Activated CD4-positive, alpha-beta T cell treated with anti-CD3 and anti-CD28 coated beads for 24 hours (primary cell): ENCODE results near the gene JAGN1.
"Not testable (repeated sequence)": the region's sequence is repeated elsewhere in the genome, so short reads cannot be mapped to it uniquely, and the experiment has no call there.

Source experiments
- DNase-seq, 2 donors: peaks; one replicate each; pipeline ENCODE4 v3.0.0-alpha.2; 2020; ENCODE audit warnings: low read depth in 2 of 2

JAGN1 gene

GRCh38 chr3:9898467-9899241 is 8.2 kb downstream of the JAGN1 start:
- DNase-seq = no peak

DNA sequence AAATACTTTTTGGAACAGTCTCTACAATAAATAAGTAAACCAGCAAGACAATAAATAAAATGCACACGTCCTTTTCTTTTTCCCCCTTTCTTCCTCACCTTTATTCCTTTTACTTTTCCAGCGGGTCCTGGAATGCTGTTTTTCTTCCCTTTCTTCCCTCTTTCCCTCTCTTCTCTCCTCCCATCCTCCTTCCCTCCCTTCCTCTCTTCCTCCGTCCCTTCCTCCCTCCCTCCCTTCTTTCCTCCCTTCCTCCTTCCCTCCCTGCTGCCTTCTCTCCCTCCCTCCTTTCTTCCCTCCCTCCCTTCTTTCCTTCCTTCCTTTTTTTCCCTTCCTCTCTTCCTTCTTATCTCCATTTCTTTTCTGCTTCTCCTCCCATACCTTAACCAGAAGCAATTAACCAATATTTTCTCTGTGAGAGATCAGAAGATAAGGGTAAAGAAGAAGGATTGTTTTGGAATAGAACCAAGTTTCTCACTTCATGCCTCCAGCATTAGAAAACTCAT is 8.9 kb downstream of the JAGN1 start:
- DNase-seq = no peak

- not testable (repeated sequence) for DNase-seq
Observed at GRCh38 chr3:9900965-9901415, 10.6 kb downstream of the JAGN1 start.

DNA sequence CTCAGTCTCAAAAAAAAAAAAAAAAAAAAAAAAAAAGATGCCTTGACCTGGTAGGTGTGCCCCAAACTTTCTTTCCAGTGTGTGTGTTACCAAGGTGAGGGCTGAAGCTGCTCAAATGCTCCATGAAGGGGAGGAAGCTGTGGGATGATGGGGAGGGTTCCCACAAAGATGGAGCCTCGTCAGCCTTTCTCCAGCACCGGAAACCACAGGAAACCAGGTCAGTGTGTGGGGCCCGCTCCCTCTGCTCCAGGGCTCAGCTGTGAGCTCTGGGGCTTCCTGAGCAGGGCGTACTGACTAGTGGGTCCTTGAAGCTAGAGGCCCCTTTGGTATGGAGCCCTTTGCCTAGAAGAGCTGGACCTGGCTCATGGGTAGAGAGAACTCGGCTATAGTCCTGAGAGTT is 11.6 kb downstream of the JAGN1 start:
- DNase-seq = no peak

- no peak for DNase-seq
Observed at GRCh38 chr3:9902372-9903237, 12.2 kb downstream of the JAGN1 start, which contains the start of gene IL17RE. IL17RE (plus strand) TSS chr3:9902848; CDS start chr3:9902933, 85 bp downstream.

GRCh38 chr3:9903238-9903624 is 12.8 kb downstream of the JAGN1 start:
- DNase-seq = no peak

DNA sequence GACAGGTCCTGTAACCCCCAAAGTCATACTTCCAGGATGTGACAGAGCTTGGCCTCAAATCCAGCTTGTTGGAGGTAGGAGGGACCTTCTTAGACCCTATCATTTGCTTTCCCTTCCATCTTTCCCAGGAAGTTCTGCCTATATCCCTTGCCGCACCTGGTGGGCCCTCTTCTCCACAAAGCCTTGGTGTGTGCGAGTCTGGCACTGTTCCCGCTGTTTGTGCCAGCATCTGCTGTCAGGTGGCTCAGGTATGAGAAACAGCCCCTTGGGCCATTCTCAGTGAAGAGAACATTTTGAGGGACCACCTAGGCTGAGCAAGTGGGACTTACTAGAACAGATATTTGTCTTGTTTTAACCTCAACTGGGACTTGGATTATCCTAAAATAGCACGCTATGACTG is 13.5 kb downstream of the JAGN1 start:
- no peak for DNase-seq

DNA sequence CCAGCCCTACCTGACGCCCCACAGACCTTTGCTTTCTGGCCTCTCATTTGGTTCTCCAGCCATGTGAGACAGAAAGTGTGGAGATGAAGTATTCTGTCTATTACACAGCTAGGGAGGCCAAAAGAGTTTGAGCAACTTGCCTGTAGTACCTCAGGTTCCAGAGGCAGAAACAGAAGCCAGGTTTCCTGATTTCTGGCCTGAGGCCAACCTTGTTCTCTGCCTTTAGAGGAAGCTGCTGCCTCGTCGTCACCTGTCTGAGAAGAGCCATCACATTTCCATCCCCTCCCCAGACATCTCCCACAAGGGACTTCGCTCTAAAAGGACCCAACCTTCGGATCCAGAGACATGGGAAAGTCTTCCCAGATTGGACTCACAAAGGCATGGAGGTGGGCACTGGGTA is 16.1 kb downstream of the JAGN1 start:
- no peak for DNase-seq

DNA sequence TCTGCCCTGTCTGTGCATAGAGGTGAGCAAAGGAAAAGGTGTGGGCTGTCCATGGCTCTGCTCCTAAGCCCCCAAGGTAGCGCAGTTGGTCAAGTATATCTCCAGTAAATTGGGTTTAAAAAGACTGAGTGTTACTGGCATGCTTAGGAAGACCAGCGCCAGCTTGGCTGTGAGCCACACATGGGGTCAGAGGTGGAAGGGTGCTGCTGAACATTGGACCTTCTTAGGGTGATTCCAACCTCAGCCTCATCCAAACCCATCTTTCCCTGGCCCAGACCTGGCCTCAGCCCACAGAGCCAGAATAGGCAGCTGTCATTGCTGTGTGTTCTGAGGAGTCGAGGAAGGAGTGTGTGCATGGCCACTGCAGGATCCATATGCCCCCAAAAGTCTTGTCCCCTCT is 17.9 kb downstream of the JAGN1 start:
- DNase-seq = no peak

DNA sequence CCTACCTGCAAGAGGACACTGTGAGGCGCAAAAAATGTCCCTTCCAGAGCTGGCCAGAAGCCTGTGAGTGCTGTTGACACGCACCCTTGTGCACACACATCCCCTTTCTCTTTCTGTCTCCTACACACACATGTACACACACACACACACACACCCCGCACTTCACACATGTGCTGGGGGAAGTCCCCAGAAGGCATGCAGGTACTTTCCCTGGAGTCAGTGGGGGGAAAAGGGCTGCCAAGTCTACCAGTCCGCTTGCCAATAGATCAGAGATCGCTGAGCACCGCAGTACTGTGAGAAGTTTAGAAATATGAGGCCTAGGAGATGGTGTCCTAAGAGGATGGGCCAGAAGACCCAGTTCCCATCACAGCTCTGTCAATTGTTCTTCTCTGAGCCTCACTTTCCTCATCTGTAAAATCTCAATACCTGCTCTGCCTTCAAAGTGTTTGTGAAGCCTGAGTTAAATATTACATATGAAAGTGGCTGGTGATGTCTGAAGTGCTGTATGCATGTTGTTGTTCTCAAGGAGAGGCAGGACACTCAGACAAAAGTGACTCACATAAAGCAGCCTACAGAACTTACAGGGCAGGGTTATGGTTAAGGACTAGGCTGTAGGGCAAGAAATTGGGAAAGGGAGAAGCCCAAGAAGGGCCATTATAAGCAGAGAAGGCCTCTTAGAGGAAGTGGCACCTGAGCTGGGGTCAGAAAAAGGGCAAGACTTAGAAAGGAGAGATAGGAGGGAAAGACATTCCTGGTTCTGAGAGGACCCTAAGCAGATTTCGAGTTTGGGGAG is 19.0 kb downstream of the JAGN1 start:
- no peak for DNase-seq

GRCh38 chr3:9911863-9912262 is 21.5 kb downstream of the JAGN1 start:
- no peak for DNase-seq

- DNase-seq = no peak
Observed at GRCh38 chr3:9912294-9912935, 22.0 kb downstream of the JAGN1 start.

- DNase-seq = no peak
Observed at GRCh38 chr3:9913601-9914000, 23.2 kb downstream of the JAGN1 start.

DNA sequence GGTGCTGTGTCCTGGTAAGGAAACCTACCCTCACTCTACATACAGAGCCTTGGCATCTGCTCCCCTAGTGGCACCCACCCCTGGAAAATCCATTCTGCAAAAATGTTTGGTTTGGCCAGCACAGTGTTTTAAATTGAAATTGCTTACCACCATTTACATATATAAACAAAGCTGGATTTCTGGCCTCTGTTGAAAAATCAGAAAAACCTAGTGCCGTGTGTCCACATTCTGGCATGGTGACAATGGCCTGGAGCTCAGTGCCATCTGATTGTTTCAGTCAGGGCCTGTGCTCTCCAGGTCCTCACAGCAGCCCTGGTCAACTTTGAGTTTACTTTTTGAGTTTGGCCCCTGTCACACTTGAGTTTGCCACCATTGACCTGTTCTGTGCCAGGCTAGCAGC is 23.6 kb downstream of the JAGN1 start:
- no peak for DNase-seq

GRCh38 chr3:9914559-9915253 is 24.3 kb downstream of the JAGN1 start:
- peak in 1 of 2 donors; percentile 27 for DNase-seq

GRCh38 chr3:9915254-9916141 is 25.1 kb downstream of the JAGN1 start:
- no peak for DNase-seq

GRCh38 chr3:9916346-9916733 is 25.9 kb downstream of the JAGN1 start:
- DNase-seq = no peak

DNA sequence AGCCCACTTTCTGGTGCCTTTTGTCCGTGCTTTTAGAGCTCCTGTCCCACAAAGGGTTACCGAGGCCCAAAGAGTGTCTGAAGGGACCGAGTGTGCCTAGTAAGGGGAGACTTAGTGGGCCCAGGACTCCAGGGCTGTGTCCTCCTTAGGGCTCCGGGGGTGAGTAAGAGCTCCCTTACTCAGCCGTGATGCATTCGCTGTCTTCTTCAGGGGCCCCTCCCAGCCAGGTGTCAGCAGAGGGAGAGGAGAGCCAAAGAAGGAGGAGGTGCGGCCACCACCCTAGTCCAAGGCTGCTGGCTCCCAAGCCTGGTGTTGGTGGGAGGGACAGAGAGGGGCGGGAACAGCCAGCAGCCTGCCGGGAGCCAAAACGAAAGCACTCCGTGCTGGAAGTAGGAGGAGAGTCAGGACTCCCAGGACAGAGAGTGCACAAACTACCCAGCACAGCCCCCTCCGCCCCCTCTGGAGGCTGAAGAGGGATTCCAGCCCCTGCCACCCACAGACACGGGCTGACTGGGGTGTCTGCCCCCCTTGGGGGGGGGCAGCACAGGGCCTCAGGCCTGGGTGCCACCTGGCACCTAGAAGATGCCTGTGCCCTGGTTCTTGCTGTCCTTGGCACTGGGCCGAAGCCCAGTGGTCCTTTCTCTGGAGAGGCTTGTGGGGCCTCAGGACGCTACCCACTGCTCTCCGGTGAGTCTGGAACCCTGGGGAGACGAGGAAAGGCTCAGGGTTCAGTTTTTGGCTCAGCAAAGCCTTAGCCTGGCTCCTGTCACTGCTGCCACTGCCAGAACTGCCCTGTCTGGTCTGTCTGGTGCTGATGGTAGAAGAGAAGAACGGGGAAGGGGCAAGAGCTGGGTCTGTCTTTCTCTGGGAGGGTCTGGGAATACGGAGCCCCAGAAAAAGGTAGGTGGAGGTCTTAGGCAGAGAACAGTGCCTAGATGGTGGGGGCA is 26.6 kb downstream of the JAGN1 start, which contains the start of gene IL17RC:
IL17RC (plus strand) TSS at position 365 of the 947 bp plus-strand sequence; CDS start at position 583, 218 bp downstream.
- DNase-seq = peak; percentile 19 to 40
